ENCODE measurements around the gene BSDC1. TPM values are rescaled to one million over a fixed set of nuclear protein-coding genes. Genes with fewer than 3 reads are reported as not detected.

Gene BSDC1
- total RNA-seq, 2 experiments from 2014 or later: 26.5 to 31.2 TPM

GRCh38 chr1:32327204-32327603 is 67.0 kb downstream of the BSDC1 start:
- H3K9me3 Mint-ChIP-seq: no peaks in the 10 kb centered on the region
- H3K4me3 Mint-ChIP-seq: no peak overlapping the region
- no peak for DNase-seq
- H3K4me1 Mint-ChIP-seq: peaks cover 18% of the 10 kb centered on the region
- H3K27me3 Mint-ChIP-seq: no peaks in the 10 kb centered on the region
- peaks cover 19% of the 10 kb centered on the region for H3K36me3 Mint-ChIP-seq
- H3K27ac Mint-ChIP-seq: no peak overlapping the region

- Mint-ChIP-seq H3K27me3 (no peaks in the 10 kb centered on the region), H3K9me3 (no peaks in the 10 kb centered on the region), H3K4me3 (peak overlapping the region; percentile 32), H3K36me3 (peaks cover 25% of the 10 kb centered on the region), H3K4me1 (peaks cover 31% of the 10 kb centered on the region), H3K27ac (peak overlapping the region; percentile 84)
- no peak for DNase-seq
Measured at GRCh38 chr1:32321712-32322291, 72.4 kb downstream of the BSDC1 start.

- H3K9me3 Mint-ChIP-seq: no peaks in the 10 kb centered on the region
- H3K27ac Mint-ChIP-seq: no peak overlapping the region
- no peaks in the 10 kb centered on the region for H3K27me3 Mint-ChIP-seq
- H3K4me3 Mint-ChIP-seq: no peak overlapping the region
- H3K36me3 Mint-ChIP-seq: peaks cover 26% of the 10 kb centered on the region
- H3K4me1 Mint-ChIP-seq: peaks cover 27% of the 10 kb centered on the region
- no peak for DNase-seq
Measured at GRCh38 chr1:32318127-32318869, 75.9 kb downstream of the BSDC1 start.

- Mint-ChIP-seq H3K27ac (peak overlapping the region; percentile 3), H3K36me3 (peaks cover 20% of the 10 kb centered on the region), H3K9me3 (no peaks in the 10 kb centered on the region), H3K4me1 (peaks cover 17% of the 10 kb centered on the region), H3K27me3 (no peaks in the 10 kb centered on the region), H3K4me3 (no peak overlapping the region)
- DNase-seq: no peak
Measured at GRCh38 chr1:32316903-32317277, 77.4 kb downstream of the BSDC1 start.

Other genes starting within 250 kb of the BSDC1 start
- gene TXLNA, start 214.8 kb downstream of the BSDC1 start, total RNA-seq: 10 to 100 TPM; 84.0 to 84.4 TPM
- gene CCDC28B, start 193.8 kb downstream of the BSDC1 start, total RNA-seq: 10 to 100 TPM; 29.0 to 29.1 TPM
- gene IQCC, start 188.8 kb downstream of the BSDC1 start, total RNA-seq: 1 to 10 TPM; 4.8 to 5.0 TPM
- gene DCDC2B, start 185.4 kb downstream of the BSDC1 start, total RNA-seq: not detected
- 1 to 10 TPM; 5.7 to 6.5 TPM for gene TMEM234, start 172.1 kb downstream of the BSDC1 start, total RNA-seq
- gene EIF3I, start 172.0 kb downstream of the BSDC1 start, total RNA-seq: 100 to 1,000 TPM; 366 to 389 TPM
- under 1 TPM in 1 of 2 experiments, not detected in 1; 0.32 TPM for gene FAM167B, start 147.2 kb downstream of the BSDC1 start, total RNA-seq
- 100 to 1,000 TPM; 285 to 286 TPM for gene LCK, start 143.2 kb downstream of the BSDC1 start, total RNA-seq
- gene HDAC1, start 102.4 kb downstream of the BSDC1 start, total RNA-seq: 100 to 1,000 TPM; 142 to 149 TPM
- gene MARCKSL1, start 58.2 kb downstream of the BSDC1 start, total RNA-seq: 10 to 100 TPM; 26.4 to 26.7 TPM
- gene FAM229A, start 32.0 kb downstream of the BSDC1 start, total RNA-seq: 1 to 10 TPM; 2.8 to 3.6 TPM
- gene TSSK3, start 31.9 kb downstream of the BSDC1 start, total RNA-seq: under 1 TPM; 0.48 to 0.60 TPM
- gene ZBTB8B, start 70.6 kb upstream of the BSDC1 start, total RNA-seq: not detected
- gene ZBTB8A, start 145.0 kb upstream of the BSDC1 start, total RNA-seq: under 1 TPM; 0.21 to 0.24 TPM